LNCaP clone FGC (cell line): ENCODE measurements around the gene RASAL1.

Experiments
- DNase-seq: peaks from one replicate; pipeline ENCODE4 v3.0.0-alpha.2; 2011; ENCODE audit warnings: low read depth
- H3K4me3 ChIP-seq: 2 replicates; pipeline ENCODE4 v1.5.1; 2011; ENCODE audit warnings: mild to moderate bottlenecking, low read depth, low read length, control low read depth
- TF ChIP-seq, protein P1 (sequence below): IDR thresholded peaks from 2 replicates; pipeline ENCODE4 v1.5.1; 2012; ENCODE audit warnings: mild to moderate bottlenecking; ENCODE audit not compliant: control insufficient read depth, insufficient read depth; ENCODE audit errors: extremely low read depth

Gene RASAL1

DNA sequence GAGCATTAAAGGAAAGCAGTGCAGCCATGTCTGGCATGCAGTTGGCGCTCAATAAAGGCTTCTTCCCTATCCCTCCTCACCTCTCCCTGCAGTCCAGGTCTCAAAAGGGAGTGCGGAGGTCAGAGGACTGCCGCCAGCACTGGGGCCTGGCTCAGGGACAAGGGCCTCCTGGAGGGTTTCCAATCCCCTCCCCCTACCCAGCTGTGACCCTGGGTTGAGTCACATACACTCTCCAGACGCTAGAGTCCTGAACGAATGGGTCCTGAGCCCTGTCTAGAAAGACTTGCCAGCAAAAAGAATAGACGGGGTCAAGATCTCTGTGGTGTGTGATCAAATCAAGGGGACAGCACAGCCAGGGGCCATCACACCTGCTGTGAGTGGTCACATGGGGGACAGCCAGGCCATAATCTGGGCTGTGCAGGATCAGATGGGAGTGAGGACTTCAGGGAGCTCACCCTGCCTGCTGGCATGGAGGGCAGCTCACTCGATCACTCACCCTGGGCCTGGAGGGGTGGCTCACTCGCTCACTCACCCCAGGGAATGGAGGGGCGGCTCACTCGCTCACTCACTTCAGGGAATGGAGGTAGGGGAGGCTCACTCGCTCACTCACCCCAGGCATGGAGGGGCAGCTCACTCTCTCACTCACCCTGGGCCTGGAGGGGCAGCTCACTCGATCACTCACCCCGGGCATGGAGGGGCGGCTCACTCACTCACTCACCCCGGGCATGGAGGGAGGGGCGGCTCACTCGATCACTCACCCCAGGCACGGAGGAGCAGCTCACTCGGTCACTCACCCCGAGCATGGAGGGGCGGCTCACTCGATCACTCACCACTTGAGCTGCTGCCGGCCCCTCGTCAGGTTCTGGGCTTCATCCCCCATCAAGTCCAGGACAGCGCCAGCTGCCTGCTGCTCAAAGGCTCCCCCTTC, 26.8 kb upstream of the RASAL1 start:
- DNase-seq: no peak
- no peak overlapping the region for H3K4me3 ChIP-seq
- TF ChIP-seq, protein P1, sequence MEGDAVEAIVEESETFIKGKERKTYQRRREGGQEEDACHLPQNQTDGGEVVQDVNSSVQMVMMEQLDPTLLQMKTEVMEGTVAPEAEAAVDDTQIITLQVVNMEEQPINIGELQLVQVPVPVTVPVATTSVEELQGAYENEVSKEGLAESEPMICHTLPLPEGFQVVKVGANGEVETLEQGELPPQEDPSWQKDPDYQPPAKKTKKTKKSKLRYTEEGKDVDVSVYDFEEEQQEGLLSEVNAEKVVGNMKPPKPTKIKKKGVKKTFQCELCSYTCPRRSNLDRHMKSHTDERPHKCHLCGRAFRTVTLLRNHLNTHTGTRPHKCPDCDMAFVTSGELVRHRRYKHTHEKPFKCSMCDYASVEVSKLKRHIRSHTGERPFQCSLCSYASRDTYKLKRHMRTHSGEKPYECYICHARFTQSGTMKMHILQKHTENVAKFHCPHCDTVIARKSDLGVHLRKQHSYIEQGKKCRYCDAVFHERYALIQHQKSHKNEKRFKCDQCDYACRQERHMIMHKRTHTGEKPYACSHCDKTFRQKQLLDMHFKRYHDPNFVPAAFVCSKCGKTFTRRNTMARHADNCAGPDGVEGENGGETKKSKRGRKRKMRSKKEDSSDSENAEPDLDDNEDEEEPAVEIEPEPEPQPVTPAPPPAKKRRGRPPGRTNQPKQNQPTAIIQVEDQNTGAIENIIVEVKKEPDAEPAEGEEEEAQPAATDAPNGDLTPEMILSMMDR: no peak

DNA sequence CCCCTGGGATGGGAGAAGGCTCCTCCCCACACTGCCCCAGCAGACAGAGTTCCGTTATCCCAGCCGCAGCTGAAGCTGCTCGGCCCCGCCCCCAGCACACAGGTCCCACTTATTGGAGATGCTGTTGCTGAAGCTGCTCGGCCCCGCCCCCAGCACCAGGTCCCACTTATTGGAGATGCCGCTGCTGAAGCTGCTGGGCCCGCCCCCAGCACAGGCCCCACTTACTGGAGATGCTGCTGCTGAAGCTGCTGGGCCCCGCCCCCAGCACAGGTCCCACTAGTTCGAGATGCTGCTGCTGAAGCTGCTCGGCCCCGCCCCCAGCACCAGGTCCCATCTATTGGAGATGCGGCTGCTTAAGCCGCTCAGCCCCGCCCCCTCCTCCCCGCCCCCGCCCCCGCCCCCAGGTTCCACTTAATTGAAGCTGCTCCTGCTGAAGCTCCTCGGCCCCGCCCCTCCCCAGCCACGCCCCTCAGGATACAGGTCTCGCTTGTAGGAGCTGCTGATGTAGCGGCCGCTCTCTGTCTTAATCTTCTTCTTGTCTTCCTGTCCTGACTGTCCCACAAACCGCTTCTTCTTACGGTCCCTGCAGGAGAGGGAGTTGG, 26.0 kb upstream of the RASAL1 start:
- TF ChIP-seq, protein P1: no peak
- no peak for DNase-seq
- H3K4me3 ChIP-seq: no peak overlapping the region

DNA sequence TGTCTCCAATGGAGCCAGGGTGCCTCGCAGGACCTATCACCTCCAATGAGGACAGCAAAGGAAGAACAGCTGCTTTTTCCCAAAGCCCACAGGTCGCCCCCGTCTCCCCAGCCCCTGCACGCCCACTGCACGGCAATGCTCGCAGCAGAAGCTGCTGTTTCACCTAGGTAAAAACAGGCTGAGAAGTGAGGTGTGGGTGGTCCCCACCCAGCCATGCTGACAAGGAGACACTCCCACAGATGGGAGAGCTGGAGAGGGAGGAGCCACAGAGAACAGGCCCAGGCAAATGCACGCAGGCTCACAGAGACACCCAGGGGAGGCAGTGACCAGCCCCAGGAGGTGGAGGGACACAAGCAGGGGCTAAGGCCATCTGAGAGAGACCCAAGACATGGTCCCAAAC, 24.4 kb upstream of the RASAL1 start:
- no peak for DNase-seq
- no peak overlapping the region for H3K4me3 ChIP-seq

DNA sequence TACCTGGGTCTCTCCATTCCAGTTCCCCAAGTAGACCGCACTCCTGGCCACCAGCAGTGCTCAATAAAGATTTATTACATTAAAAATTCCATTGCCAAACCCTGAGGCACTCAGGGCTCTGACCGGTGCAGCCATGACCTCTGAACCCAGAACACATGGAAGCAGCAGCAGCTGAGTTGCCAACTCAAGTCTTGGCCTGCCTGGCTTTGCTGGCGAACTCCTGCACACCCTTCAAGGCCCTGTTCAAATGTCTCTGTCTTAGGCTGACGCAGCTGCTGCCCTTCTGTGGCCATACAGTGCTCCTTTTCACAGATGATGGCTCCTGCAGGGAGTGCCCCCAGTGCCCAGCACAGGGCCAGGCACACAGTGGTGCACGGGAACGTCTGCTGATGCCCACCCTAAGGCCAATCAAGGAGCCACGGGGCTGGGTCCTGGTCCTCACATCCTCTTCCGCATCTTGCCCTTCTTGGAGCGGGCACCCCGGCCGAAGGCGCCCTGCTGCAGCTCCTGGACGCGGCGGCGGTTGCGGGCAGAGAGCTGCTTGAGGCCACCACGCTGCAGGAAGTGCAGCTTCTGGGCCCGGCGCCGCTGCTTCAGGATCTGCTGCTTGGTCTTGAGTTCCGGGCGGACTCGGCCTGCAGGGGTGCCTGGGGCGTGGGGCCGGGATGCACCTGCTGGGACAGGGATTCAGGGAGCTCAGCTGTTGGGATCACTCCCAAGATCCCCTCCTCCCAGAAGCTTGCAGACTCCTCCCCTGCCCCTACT, 23.1 kb upstream of the RASAL1 start:
- H3K4me3 ChIP-seq: no peak overlapping the region
- TF ChIP-seq, protein P1: no peak
- no peak for DNase-seq

More for the DNA sequence above, 24.4 kb upstream of the RASAL1 start:
- TF ChIP-seq, protein P1: no peak

DNA sequence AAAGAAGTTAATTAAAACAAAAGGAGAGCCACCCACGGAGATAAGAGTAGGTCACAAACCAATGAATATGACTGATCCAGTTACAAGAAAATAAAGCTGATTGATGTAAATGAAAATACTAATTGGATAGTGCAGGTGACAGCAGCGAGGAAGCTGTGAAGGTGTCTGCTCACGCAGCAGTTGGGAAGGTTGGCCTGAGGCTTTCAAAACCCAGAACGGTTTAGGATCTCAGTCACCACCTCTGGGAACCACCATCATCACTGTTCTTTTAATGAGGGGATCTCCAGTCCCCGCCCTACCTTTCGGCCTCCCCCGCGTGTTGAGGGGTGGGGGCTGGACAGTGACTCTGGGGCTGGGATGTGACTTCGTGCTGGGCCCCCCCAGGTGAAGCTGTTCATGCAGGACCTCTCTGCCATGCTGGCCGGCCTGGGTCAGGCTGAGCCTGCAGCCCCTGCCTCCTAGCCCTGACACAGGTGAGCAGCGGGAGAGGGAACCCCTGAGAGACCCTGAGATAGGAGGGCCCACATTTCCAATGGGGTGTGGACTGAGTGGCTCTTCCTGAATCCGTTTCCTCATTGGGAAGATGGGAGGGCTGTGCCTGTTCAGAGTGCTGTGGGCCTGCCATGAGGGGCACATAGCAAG, 21.8 kb upstream of the RASAL1 start:
- DNase-seq: no peak
- TF ChIP-seq, protein P1: no peak
- no peak overlapping the region for H3K4me3 ChIP-seq

DNA sequence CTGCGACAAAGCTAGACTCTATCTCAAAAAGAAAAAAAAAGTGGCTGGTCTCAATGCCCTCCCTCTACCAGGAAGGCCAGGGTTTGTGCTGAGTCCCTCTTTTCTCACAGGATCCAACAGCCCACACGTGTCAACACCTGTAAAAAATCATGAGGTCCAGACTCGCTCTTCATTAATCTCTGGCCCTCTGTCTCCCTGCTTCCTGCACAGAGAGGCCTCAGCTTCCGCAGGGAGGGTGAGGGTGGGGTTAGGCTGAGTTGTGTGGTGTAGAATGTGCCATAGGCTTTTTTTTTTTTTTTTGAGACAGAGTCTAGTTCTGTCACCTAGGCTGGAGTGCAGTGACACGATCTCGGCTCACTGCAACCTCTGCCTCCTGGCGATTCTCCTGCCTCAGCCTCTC, 20.1 kb upstream of the RASAL1 start:
- TF ChIP-seq, protein P1: no peak
- DNase-seq: no peak
- H3K4me3 ChIP-seq: no peak overlapping the region
